NCI-H2029 treated with DMSO at 0.1 percent for 48 hours (cell line): ENCODE measurements around the gene NKIRAS2.

Experiments used
- DNase-seq: peaks from one replicate; lab custom pipeline; 2025; lab: John Stamatoyannopoulos, UW

NKIRAS2 gene

GRCh38 chr17:42026857-42027589 lies 7.1 kb downstream of the NKIRAS2 start:
- no peak for DNase-seq

GRCh38 chr17:42027590-42027889 lies 7.7 kb downstream of the NKIRAS2 start:
- no peak for DNase-seq

- no peak for DNase-seq
These were observed 8.3 kb downstream of the NKIRAS2 start for GRCh38 chr17:42027961-42028790.

GRCh38 chr17:42028791-42029127 lies 8.9 kb downstream of the NKIRAS2 start:
- no peak for DNase-seq

- DNase-seq: no peak
These were observed 11.7 kb downstream of the NKIRAS2 start for GRCh38 chr17:42031584-42031983.

- no peak for DNase-seq
These were observed 14.2 kb downstream of the NKIRAS2 start for GRCh38 chr17:42034059-42034458.

GRCh38 chr17:42038221-42038973 lies 18.5 kb downstream of the NKIRAS2 start:
- DNase-seq: no peak

DNA sequence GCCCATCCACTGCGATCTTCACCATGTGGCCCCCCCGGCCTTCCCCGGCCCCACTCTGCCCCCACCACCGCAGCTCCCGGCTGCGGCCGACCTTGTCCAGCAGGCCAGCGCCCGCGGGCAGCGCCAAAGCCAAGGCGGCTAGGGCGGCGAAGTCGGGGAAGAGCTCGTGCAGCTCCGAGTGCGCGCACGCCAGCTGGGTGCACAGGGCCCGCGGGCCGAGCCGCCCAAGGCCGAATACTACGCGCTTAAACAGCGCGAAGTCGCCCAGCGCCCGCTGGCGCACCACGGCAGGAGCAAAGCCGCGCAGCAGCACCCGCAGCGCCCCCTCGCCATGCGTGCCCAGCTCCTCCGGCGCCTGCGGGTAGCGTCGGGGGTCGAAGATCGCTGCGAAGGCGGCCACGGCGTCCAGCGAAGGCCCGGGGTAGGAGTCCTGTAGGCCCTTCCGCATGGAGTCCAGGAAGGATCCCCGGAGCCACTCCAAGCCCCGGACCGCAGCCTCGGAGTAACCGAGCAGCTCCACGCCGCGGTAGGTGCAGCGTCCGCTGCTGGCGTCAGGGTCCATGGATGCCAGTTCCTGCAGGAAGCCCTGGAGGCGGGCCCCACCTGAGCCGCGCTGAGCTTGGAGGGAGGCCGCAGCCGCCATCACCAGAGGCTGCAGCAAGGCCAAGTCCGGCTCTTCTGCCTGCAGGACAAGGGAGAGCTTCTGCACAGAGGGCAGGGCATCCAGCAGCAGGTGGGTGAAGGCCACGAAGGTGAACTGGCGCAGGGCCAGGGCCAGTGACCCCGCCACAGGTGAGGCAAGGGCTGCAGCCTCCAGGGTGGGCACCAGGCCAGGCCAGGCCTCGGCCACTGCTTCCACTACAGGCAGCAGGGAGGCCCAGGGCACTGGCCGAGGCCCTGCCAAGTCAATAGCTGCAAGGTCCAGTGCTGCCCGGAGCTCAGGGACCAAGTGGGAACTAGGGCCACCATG lies 20.2 kb downstream of the NKIRAS2 start:
- DNase-seq: no peak

- DNase-seq: no peak
These were observed 20.9 kb downstream of the NKIRAS2 start for GRCh38 chr17:42040818-42041217.

GRCh38 chr17:42041619-42042018 lies 21.7 kb downstream of the NKIRAS2 start:
- DNase-seq: no peak

DNA sequence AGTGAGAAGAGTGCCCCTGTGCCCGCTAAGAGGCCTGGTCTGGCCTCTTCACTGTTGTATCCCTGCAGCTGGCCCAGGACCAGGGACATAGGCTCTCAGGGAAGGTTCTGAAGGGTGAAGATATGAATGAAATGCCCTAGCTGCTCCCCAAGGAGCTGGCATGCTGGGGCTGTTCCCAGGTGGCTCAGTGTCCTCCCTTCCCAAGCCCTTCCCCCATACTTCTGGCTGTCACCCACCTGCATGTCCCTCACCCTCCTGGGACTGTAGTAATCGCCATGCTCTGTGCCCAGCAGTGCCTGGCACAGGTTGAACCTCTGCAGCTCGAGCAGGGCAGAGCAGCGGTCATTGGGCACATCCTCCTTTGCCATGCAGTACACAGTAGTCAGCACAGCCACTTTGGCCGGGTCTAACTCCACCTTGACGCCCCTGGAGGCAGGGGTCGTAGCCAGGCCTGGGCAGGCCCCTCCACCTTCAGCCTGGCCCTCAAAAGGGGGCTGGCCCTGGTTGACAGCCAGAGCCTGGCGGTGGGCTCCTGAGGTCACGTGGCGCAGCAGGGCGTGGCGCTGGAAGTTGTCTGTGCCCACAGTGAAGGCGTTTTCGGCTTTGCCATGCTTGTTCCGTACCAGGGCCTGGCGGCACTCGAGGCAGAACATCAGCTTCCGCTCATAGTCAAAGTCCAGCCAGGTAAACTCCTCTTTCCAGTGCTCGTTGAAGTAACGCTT lies 22.9 kb downstream of the NKIRAS2 start:
- no peak for DNase-seq

DNA sequence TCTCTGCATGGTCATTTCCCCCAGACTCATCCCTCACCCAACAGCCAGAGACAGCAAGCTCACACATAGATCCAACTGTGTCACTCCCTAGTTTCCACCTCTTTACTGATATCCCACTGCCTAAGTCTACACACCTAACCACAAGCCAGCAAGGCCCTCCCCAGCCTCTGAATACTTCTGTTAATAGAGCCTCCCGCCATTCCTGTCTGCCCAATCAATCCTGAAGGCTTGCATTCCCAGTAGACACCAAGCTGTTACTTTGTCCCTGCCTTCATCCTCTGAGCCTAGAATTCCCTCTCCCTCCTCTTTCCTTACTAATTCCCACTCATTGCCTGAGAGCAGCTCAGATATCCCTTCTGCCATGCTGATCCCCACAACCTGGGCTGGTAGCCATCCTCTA lies 25.8 kb downstream of the NKIRAS2 start:
- no peak for DNase-seq

GRCh38 chr17:42047343-42047742 lies 27.5 kb downstream of the NKIRAS2 start:
- no peak for DNase-seq

- DNase-seq: no peak
These were observed 30.0 kb downstream of the NKIRAS2 start for GRCh38 chr17:42049834-42050392.

DNA sequence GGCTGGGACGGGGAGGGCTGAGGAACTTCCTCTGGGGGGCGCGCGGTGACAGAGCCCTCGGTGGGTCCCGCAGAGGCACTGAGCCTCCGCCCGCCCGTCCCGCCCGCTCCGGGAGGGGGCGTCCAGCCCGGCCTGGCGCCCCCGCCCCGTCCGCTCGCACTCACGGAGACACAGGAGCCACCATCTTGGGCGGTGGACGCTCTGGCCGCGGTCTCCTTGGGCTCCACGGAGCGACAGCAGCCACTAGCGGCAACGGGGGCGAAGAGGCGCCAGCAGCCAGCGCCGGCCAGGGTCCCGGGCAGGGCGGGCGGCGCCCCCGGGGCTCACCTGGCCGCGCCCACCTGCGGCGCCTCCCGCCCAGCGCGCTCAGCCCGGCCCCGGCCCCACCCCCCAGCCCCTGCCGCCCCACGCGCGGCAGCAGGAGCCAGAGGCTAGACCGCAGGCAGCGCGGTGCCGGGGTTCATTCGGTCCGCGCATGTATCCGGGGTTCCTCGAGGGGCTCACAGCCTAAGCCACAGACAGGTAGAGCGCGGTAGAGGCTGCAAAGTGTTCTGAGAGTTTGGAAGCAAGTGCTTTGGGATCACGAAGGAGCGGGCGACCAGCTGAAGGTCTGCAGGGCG lies 30.6 kb downstream of the NKIRAS2 start, which contains the start of gene C17orf113:
TSS of gene C17orf113 (minus strand) at position 209 of the 620 bp plus-strand sequence. CDS start 7,225 bp downstream, outside the sequence.
- DNase-seq: no peak

- DNase-seq: no peak
These were observed 31.1 kb downstream of the NKIRAS2 start for GRCh38 chr17:42051013-42051400.

DNA sequence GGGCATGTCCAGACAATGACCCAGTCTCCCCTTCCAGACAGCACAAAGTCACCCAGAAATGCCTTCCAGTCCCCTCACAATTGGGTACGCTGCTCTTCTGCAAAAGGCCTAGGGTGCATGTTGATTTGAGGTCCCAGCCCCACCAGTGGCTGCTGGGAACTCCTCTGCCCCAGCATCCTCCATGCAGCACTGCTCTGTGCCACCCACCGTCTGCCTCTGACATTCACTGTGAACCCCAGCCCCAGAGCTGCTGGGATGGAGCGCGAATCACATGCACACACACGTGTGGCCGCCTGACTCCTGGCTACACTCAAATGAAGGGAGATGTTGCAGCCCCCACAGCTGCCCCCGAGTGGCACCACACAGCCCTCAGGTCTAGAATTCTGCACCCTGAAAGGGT lies 31.8 kb downstream of the NKIRAS2 start:
- no peak for DNase-seq

DNA sequence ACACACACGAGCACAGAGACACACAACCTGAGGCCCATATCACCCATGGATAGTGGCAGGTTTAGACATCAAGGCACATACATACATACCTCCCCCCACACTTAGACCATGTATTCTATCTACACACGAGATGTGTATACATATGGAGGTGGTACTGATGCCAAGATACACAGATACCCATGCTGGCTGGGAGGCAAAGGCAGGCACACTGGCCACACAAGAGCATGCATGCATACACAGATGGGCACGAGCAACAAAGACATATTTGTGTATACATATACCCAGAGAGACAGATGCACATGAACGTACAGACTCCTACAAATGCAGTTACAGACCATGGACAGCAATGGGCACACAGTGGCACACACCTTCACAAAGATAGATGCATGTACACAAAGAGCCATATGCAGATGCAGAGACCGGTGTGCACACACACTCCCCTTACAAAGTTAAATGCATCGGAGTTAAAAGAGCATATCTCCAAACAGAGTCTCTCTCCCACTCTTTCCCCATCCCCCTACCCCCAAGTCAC lies 32.5 kb downstream of the NKIRAS2 start:
- DNase-seq: no peak

DNA sequence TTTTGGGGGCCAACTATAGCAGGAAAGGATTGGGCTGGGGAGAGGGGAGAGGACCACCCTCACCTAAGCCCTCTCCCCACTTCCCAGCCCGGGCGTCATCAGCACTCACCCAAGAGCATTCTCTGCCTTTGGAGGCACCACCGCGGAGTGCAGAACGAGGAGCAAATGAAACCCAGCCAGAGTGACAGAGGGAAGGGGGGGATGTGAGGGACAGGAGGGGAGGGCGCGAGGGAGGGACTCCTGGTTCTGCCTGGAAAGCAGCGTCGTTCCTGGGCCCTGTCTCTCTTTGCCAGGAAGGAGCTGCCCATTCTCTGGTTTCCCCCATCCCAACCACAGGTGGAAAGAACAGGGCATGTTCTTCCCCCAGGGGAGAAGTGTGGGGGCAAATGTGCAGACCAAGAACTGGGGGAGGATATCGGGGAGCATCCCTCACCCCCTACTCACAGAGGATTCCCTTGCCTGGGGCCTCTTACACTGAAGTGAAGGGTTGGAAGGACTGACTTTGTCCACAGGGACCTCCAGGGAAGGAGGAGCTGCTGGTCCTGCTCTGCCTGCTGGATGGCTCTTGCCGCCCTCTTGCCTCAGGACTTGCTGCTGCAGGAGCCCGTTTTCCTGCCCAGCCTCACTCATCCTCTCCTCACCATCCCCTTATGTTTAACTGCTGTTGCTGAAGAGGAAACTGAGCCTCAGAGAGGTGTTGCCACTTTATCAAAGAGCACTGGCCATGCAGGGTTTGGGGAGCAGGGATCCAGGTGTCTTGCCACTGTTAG lies 34.0 kb downstream of the NKIRAS2 start:
- DNase-seq: no peak
